Measurements from ENCODE around the gene ITPRIPL1. TPM values are rescaled to one million over a fixed set of nuclear protein-coding genes. Genes with fewer than 3 reads are reported as not detected.

The ITPRIPL1 gene
- total and polyA plus RNA-seq, 2 of the 4 experiments (the other 2 are of a cell fraction): 0.84 to 1.1 TPM

GRCh38 chr2:96326990-96327820, 2.1 kb downstream of the ITPRIPL1 start:
- no peak overlapping the region for H3K56ac ChIP-seq (ENCODE audit: extremely low read depth, insufficient read depth, low read length)
- no peak overlapping the region for H3K4me3 ChIP-seq (ENCODE audit: insufficient read depth, low read depth, low read length)
- no peak overlapping the region for H3K4ac ChIP-seq (ENCODE audit: low read depth, low read length)
- no peaks in the 10 kb centered on the region for H3K79me1 ChIP-seq (ENCODE audit: low read depth in 1 of 2, low read length in 2 of 2)
- H4K91ac ChIP-seq (ENCODE audit: insufficient read depth, low read depth, low read length): no peak overlapping the region
- POLR2A ChIA-PET (ENCODE audit: unreplicated experiment): no interaction called here
- no peaks in the 10 kb centered on the region for H3K9me3 ChIP-seq (ENCODE audit: control insufficient read depth, insufficient read depth, low read length)
- H3K27ac ChIP-seq (ENCODE audit: insufficient read depth, low read length): no peak overlapping the region
- intact Hi-C loops (cut with micrococcal nuclease) (no loop called here), in situ Hi-C loops (cut with MboI; ENCODE audit: low sequenced_read_pairs) (no loop called here), dilution Hi-C loops (cut with HindIII; ENCODE audit: low sequenced_read_pairs, unreplicated experiment) (no loop called here)
- no peak overlapping the region for H2BK15ac ChIP-seq (ENCODE audit: low read depth, low read length)
- WGBS, 2 experiments (ENCODE audit: extremely low coverage in 2 of 2, insufficient read length in 1 of 2): 97% methylated on average over 7 of the region's 21 CpGs; no CpG with 5 or more reads in 1 of the 2 experiments
- no peak for DNase-seq
- no peak overlapping the region for H3K18ac ChIP-seq (ENCODE audit: low read depth, low read length)
- H4K5ac ChIP-seq (ENCODE audit: low read depth, low read length): no peak overlapping the region
- H2AK9ac ChIP-seq (replicated peaks; ENCODE audit: low read depth, low read length, poor library complexity): no peak overlapping the region
- H3K9me1 ChIP-seq (ENCODE audit: insufficient read depth, low read length): peaks cover 10% of the 10 kb centered on the region
- no peak overlapping the region for H2BK5ac ChIP-seq (ENCODE audit: low read depth, low read length, poor library complexity, severe bottlenecking)
- no peak for TF ChIP-seq ELK1 (IDR thresholded peaks at IDR 0.05; ENCODE audit: borderline replicate concordance, low read depth, low read length)
- TF ChIP-seq RCOR1 (IDR thresholded peaks at IDR 0.05; ENCODE audit: insufficient replicate concordance, low read length): no peak
- no peak for TF ChIP-seq FOS (IDR thresholded peaks at IDR 0.05; ENCODE audit: low read depth, low read length)
- TF ChIP-seq MAFK (IDR thresholded peaks at IDR 0.05; ENCODE audit: low read depth, low read length): no peak
- no peak for TF ChIP-seq MAZ (IDR thresholded peaks at IDR 0.05; ENCODE audit: borderline replicate concordance, low read depth, low read length)
- no peak for TF ChIP-seq BHLHE40 (IDR thresholded peaks at IDR 0.05; ENCODE audit: low read depth, low read length)
- H4K8ac ChIP-seq (ENCODE audit: low read depth in 2 of 2, low read length in 2 of 2): no peak overlapping the region
- no peak overlapping the region for H2BK20ac ChIP-seq (ENCODE audit: low read depth, low read length)
- no peak overlapping the region for H3K23ac ChIP-seq (ENCODE audit: low read depth, low read length)
- ATAC-seq (ENCODE audit: low read depth): no peak
- no peak overlapping the region for H3K4me2 ChIP-seq (ENCODE audit: low read depth, low read length)
- no peak overlapping the region for H3K14ac ChIP-seq (replicated peaks; ENCODE audit: low read depth, low read length)
- CTCF ChIA-PET: no interaction called here
- H2AK5ac ChIP-seq (ENCODE audit: low read depth, low read length): no peak overlapping the region
- no peaks in the 10 kb centered on the region for H4K20me1 ChIP-seq (ENCODE audit: insufficient read depth, low read length)
- H3K4me1 ChIP-seq (ENCODE audit: control insufficient read depth, insufficient read depth, low read length): peaks cover 10% of the 10 kb centered on the region
- H3K36me3 ChIP-seq (ENCODE audit: control insufficient read depth, insufficient read depth, low read length): no peaks in the 10 kb centered on the region; the same call in 1 of the 2 replicates
- no peak overlapping the region for H3K9ac ChIP-seq (ENCODE audit: low read depth, low read length)
- no peak overlapping the region for H2AFZ ChIP-seq (replicated peaks; ENCODE audit: low read length, poor library complexity)
- H2BK120ac ChIP-seq (ENCODE audit: low read depth, low read length): no peak overlapping the region
- no TSS peak for BruUV-seq (replicated peaks)
- H3K27me3 ChIP-seq (ENCODE audit: control insufficient read depth, insufficient read depth, low read length): peaks cover 21% of the 10 kb centered on the region
